ENCODE measurements around the gene TBL1X. TPM values are rescaled to one million over a fixed set of nuclear protein-coding genes. Genes with fewer than 3 reads are reported as not detected.

TBL1X gene
- total and polyA plus RNA-seq, 2 experiments from 2014 or later, result 8.7 to 26.9 TPM

DNA sequence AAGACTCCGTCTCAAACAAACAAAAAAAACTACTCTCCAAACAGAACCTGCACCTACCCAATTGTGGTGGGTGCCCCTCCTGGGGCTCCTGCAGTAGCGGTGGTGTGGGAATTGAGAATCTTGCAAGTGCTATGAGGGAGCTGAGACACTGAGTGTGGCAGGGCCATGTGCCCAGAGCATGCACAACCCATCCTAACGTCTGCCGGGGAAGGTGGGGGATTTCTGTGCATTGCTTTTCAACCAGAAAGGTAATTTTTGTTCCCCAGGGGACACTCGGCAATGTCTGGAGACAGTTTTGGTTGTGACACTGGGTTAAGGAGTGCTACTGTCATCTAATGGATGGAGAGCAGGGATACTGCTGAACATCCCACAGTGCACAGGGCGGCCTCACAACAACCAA is 35.7 kb downstream of the TBL1X start (continued):
- TF ChIP-seq, protein P1, sequence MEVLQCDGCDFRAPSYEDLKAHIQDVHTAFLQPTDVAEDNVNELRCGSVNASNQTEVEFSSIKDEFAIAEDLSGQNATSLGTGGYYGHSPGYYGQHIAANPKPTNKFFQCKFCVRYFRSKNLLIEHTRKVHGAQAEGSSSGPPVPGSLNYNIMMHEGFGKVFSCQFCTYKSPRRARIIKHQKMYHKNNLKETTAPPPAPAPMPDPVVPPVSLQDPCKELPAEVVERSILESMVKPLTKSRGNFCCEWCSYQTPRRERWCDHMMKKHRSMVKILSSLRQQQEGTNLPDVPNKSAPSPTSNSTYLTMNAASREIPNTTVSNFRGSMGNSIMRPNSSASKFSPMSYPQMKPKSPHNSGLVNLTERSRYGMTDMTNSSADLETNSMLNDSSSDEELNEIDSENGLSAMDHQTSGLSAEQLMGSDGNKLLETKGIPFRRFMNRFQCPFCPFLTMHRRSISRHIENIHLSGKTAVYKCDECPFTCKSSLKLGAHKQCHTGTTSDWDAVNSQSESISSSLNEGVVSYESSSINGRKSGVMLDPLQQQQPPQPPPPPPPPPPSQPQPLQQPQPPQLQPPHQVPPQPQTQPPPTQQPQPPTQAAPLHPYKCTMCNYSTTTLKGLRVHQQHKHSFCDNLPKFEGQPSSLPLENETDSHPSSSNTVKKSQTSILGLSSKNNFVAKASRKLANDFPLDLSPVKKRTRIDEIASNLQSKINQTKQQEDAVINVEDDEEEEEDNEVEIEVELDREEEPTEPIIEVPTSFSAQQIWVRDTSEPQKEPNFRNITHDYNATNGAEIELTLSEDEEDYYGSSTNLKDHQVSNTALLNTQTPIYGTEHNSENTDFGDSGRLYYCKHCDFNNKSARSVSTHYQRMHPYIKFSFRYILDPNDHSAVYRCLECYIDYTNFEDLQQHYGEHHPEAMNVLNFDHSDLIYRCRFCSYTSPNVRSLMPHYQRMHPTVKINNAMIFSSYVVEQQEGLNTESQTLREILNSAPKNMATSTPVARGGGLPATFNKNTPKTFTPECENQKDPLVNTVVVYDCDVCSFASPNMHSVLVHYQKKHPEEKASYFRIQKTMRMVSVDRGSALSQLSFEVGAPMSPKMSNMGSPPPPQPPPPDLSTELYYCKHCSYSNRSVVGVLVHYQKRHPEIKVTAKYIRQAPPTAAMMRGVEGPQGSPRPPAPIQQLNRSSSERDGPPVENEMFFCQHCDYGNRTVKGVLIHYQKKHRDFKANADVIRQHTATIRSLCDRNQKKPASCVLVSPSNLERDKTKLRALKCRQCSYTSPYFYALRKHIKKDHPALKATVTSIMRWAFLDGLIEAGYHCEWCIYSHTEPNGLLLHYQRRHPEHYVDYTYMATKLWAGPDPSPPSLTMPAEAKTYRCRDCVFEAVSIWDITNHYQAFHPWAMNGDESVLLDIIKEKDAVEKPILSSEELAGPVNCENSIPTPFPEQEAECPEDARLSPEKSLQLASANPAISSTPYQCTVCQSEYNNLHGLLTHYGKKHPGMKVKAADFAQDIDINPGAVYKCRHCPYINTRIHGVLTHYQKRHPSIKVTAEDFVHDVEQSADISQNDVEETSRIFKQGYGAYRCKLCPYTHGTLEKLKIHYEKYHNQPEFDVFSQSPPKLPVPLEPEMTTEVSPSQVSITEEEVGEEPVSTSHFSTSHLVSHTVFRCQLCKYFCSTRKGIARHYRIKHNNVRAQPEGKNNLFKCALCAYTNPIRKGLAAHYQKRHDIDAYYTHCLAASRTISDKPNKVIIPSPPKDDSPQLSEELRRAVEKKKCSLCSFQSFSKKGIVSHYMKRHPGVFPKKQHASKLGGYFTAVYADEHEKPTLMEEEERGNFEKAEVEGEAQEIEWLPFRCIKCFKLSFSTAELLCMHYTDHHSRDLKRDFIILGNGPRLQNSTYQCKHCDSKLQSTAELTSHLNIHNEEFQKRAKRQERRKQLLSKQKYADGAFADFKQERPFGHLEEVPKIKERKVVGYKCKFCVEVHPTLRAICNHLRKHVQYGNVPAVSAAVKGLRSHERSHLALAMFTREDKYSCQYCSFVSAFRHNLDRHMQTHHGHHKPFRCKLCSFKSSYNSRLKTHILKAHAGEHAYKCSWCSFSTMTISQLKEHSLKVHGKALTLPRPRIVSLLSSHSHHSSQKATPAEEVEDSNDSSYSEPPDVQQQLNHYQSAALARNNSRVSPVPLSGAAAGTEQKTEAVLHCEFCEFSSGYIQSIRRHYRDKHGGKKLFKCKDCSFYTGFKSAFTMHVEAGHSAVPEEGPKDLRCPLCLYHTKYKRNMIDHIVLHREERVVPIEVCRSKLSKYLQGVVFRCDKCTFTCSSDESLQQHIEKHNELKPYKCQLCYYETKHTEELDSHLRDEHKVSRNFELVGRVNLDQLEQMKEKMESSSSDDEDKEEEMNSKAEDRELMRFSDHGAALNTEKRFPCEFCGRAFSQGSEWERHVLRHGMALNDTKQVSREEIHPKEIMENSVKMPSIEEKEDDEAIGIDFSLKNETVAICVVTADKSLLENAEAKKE (CRISPR knock-in tag; IDR thresholded peaks at IDR 0.05), result no peak
- TF ChIP-seq STAT1 (IDR thresholded peaks at IDR 0.05; ENCODE audit: unreplicated experiment), result no peak
- no peak for TF ChIP-seq POLR2AphosphoS5 (IDR thresholded peaks at IDR 0.05; ENCODE audit: low read depth)

DNA sequence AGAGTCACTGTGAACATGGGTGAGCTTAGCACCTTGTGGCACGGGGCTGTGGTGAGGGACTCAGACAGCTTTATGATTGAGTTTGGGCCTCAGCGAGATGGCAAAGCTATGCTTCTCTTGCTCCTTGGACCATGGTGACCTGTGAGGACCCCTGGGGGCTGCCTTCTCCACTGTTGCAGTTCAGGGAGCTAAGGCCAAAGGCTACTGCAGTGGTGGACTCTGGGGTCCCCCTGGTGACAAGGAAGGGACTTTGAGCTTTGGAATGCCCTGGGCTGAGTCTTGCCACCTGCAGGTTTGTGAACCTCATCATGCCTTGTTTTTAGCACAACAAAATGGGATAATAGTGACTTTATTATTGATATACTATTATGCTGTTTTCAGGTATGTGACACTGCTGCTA is 36.5 kb downstream of the TBL1X start:
- Mint-ChIP-seq H3K4me3 (no peak overlapping the region), H3K36me3 (ENCODE audit: low read depth) (peaks cover 49% of the 10 kb centered on the region), H3K27me3 (ENCODE audit: insufficient read depth, low read depth, poor library complexity) (no peaks in the 10 kb centered on the region), H3K9me3 (peaks cover 2% of the 10 kb centered on the region; the same call in 1 of the 3 replicates), H3K27ac (no peak overlapping the region), H3K4me1 (no peaks in the 10 kb centered on the region)
- H3K36me3 ChIP-seq (ENCODE audit: insufficient read depth), result no peaks in the 10 kb centered on the region
- H3K79me2 ChIP-seq (replicated peaks; ENCODE audit: insufficient read depth), result 0 out of 2 replicates have a peak, but pooled peaks cover 5% of the 10 kb centered on the region
- no peaks in the 10 kb centered on the region for H3K27me3 ChIP-seq (ENCODE audit: insufficient read depth)
- no peaks in the 10 kb centered on the region for H3K4me1 ChIP-seq (ENCODE audit: insufficient read depth)
- no peak overlapping the region for H3K27ac ChIP-seq (ENCODE audit: low read depth)
- no peaks in the 10 kb centered on the region for H3F3A ChIP-seq (replicated peaks; ENCODE audit: low read depth)
- ATAC-seq (peak; percentile 30; the same call in 1 of the 3 replicates), DNase-seq (ENCODE audit: low spot score) (peak; percentile 17)
- no peaks in the 10 kb centered on the region for H3K9me2 ChIP-seq (ENCODE audit: insufficient read depth)
- H2AFZ ChIP-seq, result no peak overlapping the region
- H3K4me2 ChIP-seq, result no peak overlapping the region
- no peak overlapping the region for H3K4me3 ChIP-seq
- no peaks in the 10 kb centered on the region for H4K20me1 ChIP-seq (replicated peaks; ENCODE audit: insufficient read depth)
- TF ChIP-seq, protein P2, sequence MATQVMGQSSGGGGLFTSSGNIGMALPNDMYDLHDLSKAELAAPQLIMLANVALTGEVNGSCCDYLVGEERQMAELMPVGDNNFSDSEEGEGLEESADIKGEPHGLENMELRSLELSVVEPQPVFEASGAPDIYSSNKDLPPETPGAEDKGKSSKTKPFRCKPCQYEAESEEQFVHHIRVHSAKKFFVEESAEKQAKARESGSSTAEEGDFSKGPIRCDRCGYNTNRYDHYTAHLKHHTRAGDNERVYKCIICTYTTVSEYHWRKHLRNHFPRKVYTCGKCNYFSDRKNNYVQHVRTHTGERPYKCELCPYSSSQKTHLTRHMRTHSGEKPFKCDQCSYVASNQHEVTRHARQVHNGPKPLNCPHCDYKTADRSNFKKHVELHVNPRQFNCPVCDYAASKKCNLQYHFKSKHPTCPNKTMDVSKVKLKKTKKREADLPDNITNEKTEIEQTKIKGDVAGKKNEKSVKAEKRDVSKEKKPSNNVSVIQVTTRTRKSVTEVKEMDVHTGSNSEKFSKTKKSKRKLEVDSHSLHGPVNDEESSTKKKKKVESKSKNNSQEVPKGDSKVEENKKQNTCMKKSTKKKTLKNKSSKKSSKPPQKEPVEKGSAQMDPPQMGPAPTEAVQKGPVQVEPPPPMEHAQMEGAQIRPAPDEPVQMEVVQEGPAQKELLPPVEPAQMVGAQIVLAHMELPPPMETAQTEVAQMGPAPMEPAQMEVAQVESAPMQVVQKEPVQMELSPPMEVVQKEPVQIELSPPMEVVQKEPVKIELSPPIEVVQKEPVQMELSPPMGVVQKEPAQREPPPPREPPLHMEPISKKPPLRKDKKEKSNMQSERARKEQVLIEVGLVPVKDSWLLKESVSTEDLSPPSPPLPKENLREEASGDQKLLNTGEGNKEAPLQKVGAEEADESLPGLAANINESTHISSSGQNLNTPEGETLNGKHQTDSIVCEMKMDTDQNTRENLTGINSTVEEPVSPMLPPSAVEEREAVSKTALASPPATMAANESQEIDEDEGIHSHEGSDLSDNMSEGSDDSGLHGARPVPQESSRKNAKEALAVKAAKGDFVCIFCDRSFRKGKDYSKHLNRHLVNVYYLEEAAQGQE (IDR thresholded peaks at IDR 0.05; ENCODE audit: unreplicated experiment), result no peak
- TF ChIP-seq EZH2 (IDR thresholded peaks at IDR 0.05; ENCODE audit: low read depth, unreplicated experiment) (no peak), POLR2AphosphoS5 (IDR thresholded peaks at IDR 0.05; ENCODE audit: low read depth) (no peak)
- TF ChIP-seq, protein P3, sequence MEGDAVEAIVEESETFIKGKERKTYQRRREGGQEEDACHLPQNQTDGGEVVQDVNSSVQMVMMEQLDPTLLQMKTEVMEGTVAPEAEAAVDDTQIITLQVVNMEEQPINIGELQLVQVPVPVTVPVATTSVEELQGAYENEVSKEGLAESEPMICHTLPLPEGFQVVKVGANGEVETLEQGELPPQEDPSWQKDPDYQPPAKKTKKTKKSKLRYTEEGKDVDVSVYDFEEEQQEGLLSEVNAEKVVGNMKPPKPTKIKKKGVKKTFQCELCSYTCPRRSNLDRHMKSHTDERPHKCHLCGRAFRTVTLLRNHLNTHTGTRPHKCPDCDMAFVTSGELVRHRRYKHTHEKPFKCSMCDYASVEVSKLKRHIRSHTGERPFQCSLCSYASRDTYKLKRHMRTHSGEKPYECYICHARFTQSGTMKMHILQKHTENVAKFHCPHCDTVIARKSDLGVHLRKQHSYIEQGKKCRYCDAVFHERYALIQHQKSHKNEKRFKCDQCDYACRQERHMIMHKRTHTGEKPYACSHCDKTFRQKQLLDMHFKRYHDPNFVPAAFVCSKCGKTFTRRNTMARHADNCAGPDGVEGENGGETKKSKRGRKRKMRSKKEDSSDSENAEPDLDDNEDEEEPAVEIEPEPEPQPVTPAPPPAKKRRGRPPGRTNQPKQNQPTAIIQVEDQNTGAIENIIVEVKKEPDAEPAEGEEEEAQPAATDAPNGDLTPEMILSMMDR (conservative IDR thresholded peaks at IDR 0.05; ENCODE audit: low read depth in 2 of 2), result peak; percentile 28 to 42; a peak in 3 of 4 replicates

All from GM23338 (cell line).